UCSD-AML1 (cell line): ENCODE results near the gene ITGA6.
"Not testable (repeated sequence)": the region's sequence is repeated elsewhere in the genome, so short reads cannot be mapped to it uniquely, and the experiment has no call there.

ENCODE experiments used
- DNase-seq: peaks from one replicate; lab custom pipeline; 2025; ENCODE audit not compliant: unreplicated experiment; lab: John Stamatoyannopoulos, UW

ITGA6 gene

GRCh38 chr2:172513524-172513900 lies 86.1 kb downstream of the ITGA6 start:
- no peak for DNase-seq

GRCh38 chr2:172513935-172514586 lies 86.7 kb downstream of the ITGA6 start:
- peak; percentile 70 for DNase-seq

GRCh38 chr2:172516299-172516698 lies 88.9 kb downstream of the ITGA6 start:
- no peak for DNase-seq

GRCh38 chr2:172518995-172519394 lies 91.6 kb downstream of the ITGA6 start:
- no peak for DNase-seq

- DNase-seq: no peak
Observed at GRCh38 chr2:172525601-172526000, 98.2 kb downstream of the ITGA6 start.

- DNase-seq: no peak
Observed at GRCh38 chr2:172531309-172531708, 103.9 kb downstream of the ITGA6 start.

- not testable (repeated sequence) for DNase-seq
Observed at GRCh38 chr2:172532461-172532860, 105.1 kb downstream of the ITGA6 start.

- DNase-seq: no peak
Observed at GRCh38 chr2:172533687-172534086, 106.3 kb downstream of the ITGA6 start.

GRCh38 chr2:172535119-172535518 lies 107.7 kb downstream of the ITGA6 start:
- DNase-seq: no peak

- DNase-seq: not testable (repeated sequence)
Observed at GRCh38 chr2:172537851-172538250, 110.5 kb downstream of the ITGA6 start.

GRCh38 chr2:172539767-172540166 lies 112.4 kb downstream of the ITGA6 start:
- no peak for DNase-seq

- no peak for DNase-seq
Observed at GRCh38 chr2:172540421-172540820, 113.0 kb downstream of the ITGA6 start.

- DNase-seq: no peak
Observed at GRCh38 chr2:172545408-172546075, 118.2 kb downstream of the ITGA6 start.

GRCh38 chr2:172549131-172549530 lies 121.7 kb downstream of the ITGA6 start:
- DNase-seq: no peak

GRCh38 chr2:172549802-172550201 lies 122.4 kb downstream of the ITGA6 start:
- not testable (repeated sequence) for DNase-seq

GRCh38 chr2:172550419-172550818 lies 123.0 kb downstream of the ITGA6 start:
- DNase-seq: no peak

- DNase-seq: no peak
Observed at GRCh38 chr2:172551271-172551670, 123.9 kb downstream of the ITGA6 start.

GRCh38 chr2:172552547-172553291 lies 125.3 kb downstream of the ITGA6 start:
- DNase-seq: no peak

- no peak for DNase-seq
Observed at GRCh38 chr2:172554352-172555271, 127.2 kb downstream of the ITGA6 start.

- DNase-seq: no peak
Observed at GRCh38 chr2:172555272-172555521, 127.8 kb downstream of the ITGA6 start.
